AML-193 (cell line): ENCODE results near the gene SNPH.

Experiments used
- DNase-seq, 2 experiments: peaks; one replicate each; lab custom pipeline; 2025; lab: John Stamatoyannopoulos, UW

The SNPH gene

GRCh38 chr20:1287306-1287705 is 21.2 kb downstream of the SNPH start:
- no peak for DNase-seq

- DNase-seq = no peak
These were observed 21.9 kb downstream of the SNPH start for GRCh38 chr20:1287787-1288569.

DNA sequence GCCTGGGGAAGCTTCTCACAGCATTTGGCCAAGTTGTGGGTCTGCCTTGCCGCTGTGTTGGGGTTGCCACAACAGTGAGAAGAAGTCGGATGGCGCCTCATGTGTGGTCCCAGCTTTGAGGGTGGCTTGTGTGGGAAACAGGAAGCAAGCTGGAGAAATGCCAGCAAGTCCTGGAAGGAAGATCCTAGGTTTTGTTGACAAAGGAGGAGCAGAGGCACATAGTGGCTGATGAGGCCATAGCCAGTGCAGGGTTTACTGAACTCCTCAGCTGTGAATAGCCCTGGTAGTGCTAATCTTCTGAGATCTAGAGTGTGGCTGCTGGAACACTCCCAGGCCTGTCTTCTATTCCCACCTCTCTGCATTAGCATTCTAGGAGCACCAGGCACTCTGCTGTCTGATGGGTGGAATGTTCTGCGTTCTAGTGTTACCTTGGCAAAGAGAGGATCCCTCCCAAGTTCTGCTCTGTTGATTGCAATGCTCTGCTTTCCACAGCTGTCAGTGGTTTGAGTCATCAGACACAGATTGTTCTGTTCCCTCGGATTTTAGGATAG is 25.2 kb downstream of the SNPH start:
- DNase-seq = no peak

DNA sequence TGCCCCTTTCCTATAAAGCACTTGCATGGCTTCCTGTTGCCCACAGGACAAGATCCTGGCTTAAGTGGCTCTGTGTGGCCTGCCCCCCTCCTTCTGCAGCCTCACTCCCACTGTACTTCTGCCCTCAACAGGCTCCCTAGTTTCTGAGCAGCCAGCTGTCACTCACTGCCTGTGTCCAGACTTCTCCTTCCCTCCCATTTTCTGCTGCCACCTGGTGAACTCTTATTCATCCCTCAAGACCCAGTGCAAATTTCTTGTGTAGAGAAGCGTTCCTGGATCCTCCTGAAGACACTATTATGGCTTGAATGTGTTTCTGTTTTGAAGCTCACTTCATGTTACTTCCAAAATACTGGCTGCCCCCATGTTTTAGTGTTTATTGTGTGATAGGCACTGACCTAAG is 26.5 kb downstream of the SNPH start:
- DNase-seq = no peak

GRCh38 chr20:1293641-1294379 is 27.7 kb downstream of the SNPH start:
- no peak for DNase-seq

GRCh38 chr20:1294497-1294896 is 28.4 kb downstream of the SNPH start:
- DNase-seq = no peak

DNA sequence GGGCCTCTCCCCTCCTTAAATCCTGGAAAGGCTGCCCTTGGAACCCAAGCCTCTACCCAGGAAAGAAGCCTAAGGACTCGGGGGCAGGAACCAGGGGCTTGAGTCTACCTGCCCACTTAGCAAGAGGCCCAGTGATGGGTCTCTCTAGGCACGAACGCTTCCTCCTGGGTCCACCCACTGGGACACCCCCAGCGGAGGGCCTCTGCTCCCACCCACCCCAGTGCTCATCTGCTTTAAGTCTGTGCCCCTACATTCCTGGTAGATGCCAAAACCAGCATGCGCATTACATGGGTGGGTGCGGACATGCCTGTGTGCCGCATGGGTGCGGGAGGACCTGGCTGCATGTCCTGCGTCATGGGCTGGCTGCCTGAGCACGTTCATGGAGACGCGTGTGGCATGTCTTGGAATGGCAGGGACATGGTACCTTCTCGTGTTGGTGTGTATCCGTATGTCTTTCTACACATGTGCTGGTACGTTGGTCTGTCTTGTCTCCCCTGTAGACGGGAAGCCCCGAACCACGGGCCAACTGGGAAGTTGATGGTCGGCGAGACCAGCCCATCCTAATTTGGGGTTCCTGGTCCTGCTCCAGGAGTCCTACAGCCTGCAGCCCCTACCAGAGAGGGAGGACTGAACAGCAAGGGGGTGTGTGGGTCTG is 29.3 kb downstream of the SNPH start:
- no peak for DNase-seq

DNA sequence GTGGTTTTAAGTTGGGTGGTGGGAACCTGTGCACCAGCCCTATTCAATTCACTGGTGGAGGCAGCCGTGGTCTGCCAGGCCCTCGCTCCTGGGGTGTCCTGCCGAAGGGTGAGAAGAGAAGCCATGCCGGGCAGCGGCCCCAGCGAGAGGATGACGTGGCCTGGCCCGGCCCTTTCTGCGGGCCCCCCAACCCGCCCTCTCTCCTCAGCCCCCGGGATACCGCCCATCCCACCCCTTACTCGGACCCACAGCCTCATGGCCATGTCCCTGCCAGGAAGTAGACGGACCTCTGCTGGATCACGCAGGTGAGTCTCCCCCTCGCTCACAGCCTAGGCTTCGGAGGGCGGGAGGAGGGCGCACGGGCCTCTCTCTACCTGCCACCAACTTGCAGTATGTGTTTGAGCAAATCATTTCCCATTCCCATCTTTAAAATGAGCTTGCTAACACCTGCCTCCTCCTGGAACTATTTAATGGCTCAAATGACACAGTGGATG is 30.1 kb downstream of the SNPH start:
- DNase-seq = no peak

DNA sequence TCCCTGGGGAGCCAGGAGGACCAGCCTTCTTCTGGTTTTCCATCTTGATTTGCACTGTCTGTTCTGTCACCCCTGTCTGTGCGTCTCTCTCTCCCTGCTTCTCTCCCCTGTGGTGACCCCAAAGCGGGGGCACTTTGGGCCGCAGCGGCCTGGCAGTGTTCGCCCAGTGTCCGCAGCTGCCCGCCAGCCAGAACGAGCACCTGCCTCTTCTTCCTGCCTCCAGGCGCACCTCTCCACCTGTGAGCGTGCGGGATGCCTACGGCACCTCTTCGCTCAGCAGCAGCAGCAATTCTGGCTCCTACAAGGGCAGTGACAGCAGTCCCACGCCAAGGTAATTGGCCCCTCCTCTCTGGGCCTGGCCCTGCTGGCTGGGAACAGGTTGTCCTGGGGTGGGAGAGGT is 30.8 kb downstream of the SNPH start:
- no peak for DNase-seq

GRCh38 chr20:1297486-1297885 is 31.4 kb downstream of the SNPH start:
- no peak for DNase-seq

DNA sequence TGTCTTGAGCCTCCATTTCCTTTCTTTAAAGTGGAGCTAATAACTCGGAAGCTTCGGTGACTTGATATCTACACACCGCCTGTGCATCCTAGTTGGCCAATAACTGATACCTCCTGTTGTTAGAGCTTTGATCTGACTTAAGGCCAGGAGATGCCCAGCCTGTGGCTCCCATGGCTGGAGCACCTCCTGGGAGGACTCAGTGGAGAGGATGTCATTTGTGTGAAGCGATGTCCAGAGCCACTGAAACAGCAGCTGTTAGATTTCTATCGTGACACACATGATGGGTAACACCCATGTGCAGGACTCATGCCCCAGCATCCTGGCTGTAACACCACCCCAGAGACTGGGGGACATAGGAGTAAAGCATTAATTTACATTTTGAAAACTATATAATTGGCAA is 32.1 kb downstream of the SNPH start:
- no peak for DNase-seq

DNA sequence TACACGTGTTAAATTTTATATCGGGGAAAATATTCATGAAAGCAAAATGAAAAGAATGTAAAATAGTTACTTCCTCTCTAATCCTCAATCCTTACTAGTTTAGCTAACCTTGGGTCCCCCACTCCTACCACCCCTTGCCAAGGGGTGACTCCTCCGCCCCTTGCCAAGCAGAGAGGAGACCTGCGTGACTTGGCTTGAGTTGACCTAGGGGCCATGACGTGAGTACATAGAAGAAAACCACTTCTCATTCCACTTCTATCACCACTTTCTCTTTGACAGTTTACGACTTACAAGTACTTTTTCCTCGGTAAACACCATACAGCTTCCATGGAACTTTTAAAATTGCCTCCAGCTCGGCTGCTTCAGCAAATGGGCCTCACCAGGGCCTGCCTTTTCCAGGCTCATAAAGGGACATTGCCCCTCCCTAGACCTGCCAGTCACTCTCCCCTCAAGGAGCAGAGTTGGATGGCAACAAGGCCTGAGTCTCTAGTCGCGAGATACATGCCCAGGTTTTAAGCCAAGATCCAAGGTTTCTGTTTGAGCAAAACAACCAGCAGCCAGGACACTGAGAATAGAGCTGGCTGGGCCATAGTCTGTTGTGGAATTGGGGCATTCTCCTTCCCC is 32.9 kb downstream of the SNPH start:
- DNase-seq = no peak

DNA sequence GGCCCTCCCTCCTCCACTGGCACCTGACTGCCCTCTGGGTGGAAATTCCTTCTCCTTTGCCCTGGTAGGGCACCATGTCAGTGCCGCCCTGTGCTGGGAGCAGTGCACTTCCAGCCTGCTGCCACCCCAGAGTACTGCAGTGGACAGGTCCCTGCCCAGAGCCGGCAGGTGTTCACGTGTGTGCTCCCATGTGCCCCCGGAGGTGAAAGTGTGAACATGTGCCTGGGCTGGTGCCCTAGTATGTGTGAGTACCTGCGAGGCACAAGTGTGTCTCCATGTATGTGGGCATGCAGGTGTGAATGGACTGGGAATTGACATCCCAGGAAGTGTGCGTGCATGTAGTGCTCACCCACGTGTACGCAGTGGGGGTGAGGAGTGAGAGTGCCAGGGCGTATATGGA is 33.4 kb downstream of the SNPH start:
- peak in 1 of 2 experiments; percentile 2 for DNase-seq

DNA sequence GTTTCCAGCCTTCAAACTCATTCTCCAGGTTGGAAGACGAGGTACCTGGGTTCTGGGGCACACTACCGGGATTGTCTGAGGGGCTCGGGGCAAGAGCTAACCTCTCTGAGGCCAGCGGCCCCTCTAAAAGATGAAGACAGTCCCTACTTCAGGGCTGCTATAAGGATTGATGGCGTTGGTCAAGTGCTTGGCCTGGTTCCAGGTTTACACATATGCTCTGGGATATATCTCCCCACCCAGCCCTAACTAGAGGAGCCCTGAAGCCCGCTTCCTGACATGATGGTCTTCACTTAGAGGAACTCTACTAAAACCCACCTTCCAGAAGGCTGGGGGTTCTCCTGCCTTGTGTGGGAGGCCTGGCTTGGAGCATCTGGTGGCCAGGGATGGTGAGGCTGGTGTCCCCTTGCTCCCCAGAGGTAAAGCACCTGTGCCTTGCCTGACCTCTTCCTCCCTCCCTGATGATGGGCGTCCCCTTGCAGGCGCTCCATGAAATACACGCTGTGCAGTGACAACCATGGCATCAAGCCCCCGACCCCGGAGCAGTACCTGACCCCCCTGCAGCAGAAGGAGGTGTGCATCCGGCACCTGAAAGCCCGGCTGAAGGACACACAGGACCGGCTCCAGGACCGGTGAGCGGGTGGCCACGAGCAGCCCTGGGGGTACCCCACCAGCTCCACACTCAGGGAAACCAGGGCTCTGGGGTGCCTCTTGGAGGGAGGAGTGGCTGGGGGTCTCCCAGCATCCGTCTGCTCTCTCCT is 34.2 kb downstream of the SNPH start:
- no peak for DNase-seq

GRCh38 chr20:1301031-1301529 is 35.0 kb downstream of the SNPH start:
- DNase-seq = peak in 1 of 2 experiments; percentile 36

DNA sequence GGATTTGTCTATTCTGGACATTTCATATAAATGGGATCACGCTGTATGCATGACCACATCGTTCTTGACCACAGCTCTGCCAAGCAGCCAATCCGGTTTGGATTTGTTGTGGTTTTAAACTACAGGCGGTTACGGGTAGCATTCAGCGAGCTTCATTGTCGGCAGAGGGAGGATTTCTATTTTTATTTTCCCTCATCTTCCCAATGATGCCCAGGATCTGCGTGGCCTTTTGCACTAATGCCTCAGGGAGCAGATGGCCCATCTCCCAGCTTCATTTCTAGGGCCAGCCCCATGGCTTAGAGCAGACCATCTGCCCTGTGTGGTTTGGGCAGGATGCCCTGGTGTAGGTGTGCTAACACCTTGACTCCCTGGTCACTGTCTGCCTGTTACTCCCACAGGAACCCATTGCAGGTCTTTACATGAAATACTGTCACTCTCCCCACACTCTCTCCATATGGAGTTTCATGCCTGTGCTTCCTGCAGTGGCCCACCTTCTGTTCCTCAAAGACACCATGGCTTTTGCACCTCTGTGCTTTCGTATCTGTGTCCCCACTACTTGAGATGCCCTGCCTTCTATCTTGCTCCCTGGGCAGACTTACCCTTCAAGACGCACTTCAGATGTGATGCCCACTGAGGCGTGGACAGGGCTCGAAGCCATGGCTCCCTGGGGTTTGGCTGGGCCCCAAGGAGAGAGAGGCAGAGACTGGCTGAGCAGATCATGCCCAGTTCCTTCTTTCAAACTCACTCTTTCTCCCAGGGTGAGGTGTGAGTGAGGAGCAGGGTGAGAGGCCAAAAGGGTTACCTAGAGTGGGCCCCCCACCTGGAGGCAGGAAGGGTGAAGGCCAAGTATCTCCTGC is 36.8 kb downstream of the SNPH start:
- no peak for DNase-seq

- DNase-seq = no peak
These were observed 38.8 kb downstream of the SNPH start for GRCh38 chr20:1304710-1305515.

- no peak for DNase-seq
These were observed 39.6 kb downstream of the SNPH start for GRCh38 chr20:1305712-1306111.
